ENCODE data around the gene CAPS. TPM values are rescaled to one million over a fixed set of nuclear protein-coding genes. Genes with fewer than 3 reads are reported as not detected.

Gene CAPS
- total RNA-seq, 1 experiment from 2014 or later: 7.2 TPM

GRCh38 chr19:5918463-5919079 is 4.5 kb downstream of the CAPS start:
- Mint-ChIP-seq H3K9me3 (ENCODE audit: unreplicated experiment) (no peaks in the 10 kb centered on the region), H3K4me1 (ENCODE audit: low read depth, unreplicated experiment) (no peaks in the 10 kb centered on the region), H3K27ac (ENCODE audit: unreplicated experiment) (no peak overlapping the region), H3K36me3 (ENCODE audit: insufficient read depth, unreplicated experiment) (peaks cover 54% of the 10 kb centered on the region), H3K27me3 (ENCODE audit: insufficient read depth, unreplicated experiment) (no peaks in the 10 kb centered on the region), H3K4me3 (ENCODE audit: unreplicated experiment) (no peak overlapping the region)
- H3K4me3 ChIP-seq (ENCODE audit: low read depth, low read length): no peak overlapping the region
- TF ChIP-seq, protein P1, sequence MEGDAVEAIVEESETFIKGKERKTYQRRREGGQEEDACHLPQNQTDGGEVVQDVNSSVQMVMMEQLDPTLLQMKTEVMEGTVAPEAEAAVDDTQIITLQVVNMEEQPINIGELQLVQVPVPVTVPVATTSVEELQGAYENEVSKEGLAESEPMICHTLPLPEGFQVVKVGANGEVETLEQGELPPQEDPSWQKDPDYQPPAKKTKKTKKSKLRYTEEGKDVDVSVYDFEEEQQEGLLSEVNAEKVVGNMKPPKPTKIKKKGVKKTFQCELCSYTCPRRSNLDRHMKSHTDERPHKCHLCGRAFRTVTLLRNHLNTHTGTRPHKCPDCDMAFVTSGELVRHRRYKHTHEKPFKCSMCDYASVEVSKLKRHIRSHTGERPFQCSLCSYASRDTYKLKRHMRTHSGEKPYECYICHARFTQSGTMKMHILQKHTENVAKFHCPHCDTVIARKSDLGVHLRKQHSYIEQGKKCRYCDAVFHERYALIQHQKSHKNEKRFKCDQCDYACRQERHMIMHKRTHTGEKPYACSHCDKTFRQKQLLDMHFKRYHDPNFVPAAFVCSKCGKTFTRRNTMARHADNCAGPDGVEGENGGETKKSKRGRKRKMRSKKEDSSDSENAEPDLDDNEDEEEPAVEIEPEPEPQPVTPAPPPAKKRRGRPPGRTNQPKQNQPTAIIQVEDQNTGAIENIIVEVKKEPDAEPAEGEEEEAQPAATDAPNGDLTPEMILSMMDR (IDR thresholded peaks at IDR 0.05; ENCODE audit: insufficient read depth in 1 of 2, low read depth in 1 of 2, low read length in 1 of 2, severe bottlenecking in 1 of 2, unreplicated experiment in 1 of 2): no peak
- no peak for DNase-seq
- H3K9me3 ChIP-seq: no peaks in the 10 kb centered on the region
- peaks cover 30% of the 10 kb centered on the region for H3K4me1 ChIP-seq
- no peaks in the 10 kb centered on the region for H3K27me3 ChIP-seq (replicated peaks; ENCODE audit: control insufficient read depth, insufficient read depth, low read length)
- H3K36me3 ChIP-seq (ENCODE audit: control insufficient read depth, insufficient read depth, low read length): no peaks in the 10 kb centered on the region
- intact Hi-C loops (cut with micrococcal nuclease; ENCODE audit: unreplicated experiment): no loop called here
- ChIA-PET POLR2A (no interaction called here), CTCF (no interaction called here)
- BruUV-seq (replicated peaks): no TSS peak

GRCh38 chr19:5921516-5922160 is 7.6 kb downstream of the CAPS start:
- H3K27me3 Mint-ChIP-seq (ENCODE audit: insufficient read depth, unreplicated experiment): no peaks in the 10 kb centered on the region
- TF ChIP-seq, protein P1 (IDR thresholded peaks at IDR 0.05; ENCODE audit: insufficient read depth in 1 of 2, low read depth in 1 of 2, low read length in 1 of 2, severe bottlenecking in 1 of 2, unreplicated experiment in 1 of 2): no peak
- peaks cover 55% of the 10 kb centered on the region for H3K36me3 Mint-ChIP-seq (ENCODE audit: insufficient read depth, unreplicated experiment)

GRCh38 chr19:5922161-5922545 is 8.1 kb downstream of the CAPS start:
- no peaks in the 10 kb centered on the region for H3K27me3 ChIP-seq (replicated peaks; ENCODE audit: control insufficient read depth, insufficient read depth, low read length)
- no peaks in the 10 kb centered on the region for H3K27me3 Mint-ChIP-seq (ENCODE audit: insufficient read depth, unreplicated experiment)
- H3K4me1 Mint-ChIP-seq (ENCODE audit: low read depth, unreplicated experiment): no peaks in the 10 kb centered on the region
- no peak overlapping the region for H3K4me3 ChIP-seq (ENCODE audit: low read depth, low read length)
- ChIA-PET POLR2A (no interaction called here), CTCF (interaction anchor here (0.6 kb wide), 1 partner anchor 1419 kb away, joined by 3 read pairs; no protein-coding TSS in a partner anchor)
- no peaks in the 10 kb centered on the region for H3K9me3 ChIP-seq
- intact Hi-C loops (cut with micrococcal nuclease; ENCODE audit: unreplicated experiment): no loop called here
- H3K36me3 ChIP-seq (ENCODE audit: control insufficient read depth, insufficient read depth, low read length): peaks cover 3% of the 10 kb centered on the region; the same call in 1 of the 2 replicates
- TF ChIP-seq, protein P1 (IDR thresholded peaks at IDR 0.05; ENCODE audit: insufficient read depth in 1 of 2, low read depth in 1 of 2, low read length in 1 of 2, severe bottlenecking in 1 of 2, unreplicated experiment in 1 of 2): no peak
- no peak overlapping the region for H3K27ac Mint-ChIP-seq (ENCODE audit: unreplicated experiment)
- no peaks in the 10 kb centered on the region for H3K4me1 ChIP-seq
- H3K9me3 Mint-ChIP-seq (ENCODE audit: unreplicated experiment): no peaks in the 10 kb centered on the region
- no peak for DNase-seq
- peaks cover 60% of the 10 kb centered on the region for H3K36me3 Mint-ChIP-seq (ENCODE audit: insufficient read depth, unreplicated experiment)
- H3K4me3 Mint-ChIP-seq (ENCODE audit: unreplicated experiment): no peak overlapping the region
- BruUV-seq (replicated peaks): no TSS peak

More at GRCh38 chr19:5921516-5922160, 7.6 kb downstream of the CAPS start:
- Histone ChIP-seq H3K4me1 (peaks cover under 1% of the 10 kb centered on the region), H3K4me3 (ENCODE audit: low read depth, low read length) (no peak overlapping the region), H3K27me3 (replicated peaks; ENCODE audit: control insufficient read depth, insufficient read depth, low read length) (no peaks in the 10 kb centered on the region), H3K9me3 (no peaks in the 10 kb centered on the region), H3K36me3 (ENCODE audit: control insufficient read depth, insufficient read depth, low read length) (peaks cover 3% of the 10 kb centered on the region; the same call in 1 of the 2 replicates)
- DNase-seq: no peak
- no TSS peak for BruUV-seq (replicated peaks)
- no peaks in the 10 kb centered on the region for H3K9me3 Mint-ChIP-seq (ENCODE audit: unreplicated experiment)
- no peaks in the 10 kb centered on the region for H3K4me1 Mint-ChIP-seq (ENCODE audit: low read depth, unreplicated experiment)
- intact Hi-C loops (cut with micrococcal nuclease; ENCODE audit: unreplicated experiment): no loop called here
- CTCF ChIA-PET: no interaction called here
- no peak overlapping the region for H3K27ac Mint-ChIP-seq (ENCODE audit: unreplicated experiment)
- POLR2A ChIA-PET: no interaction called here
- H3K4me3 Mint-ChIP-seq (ENCODE audit: unreplicated experiment): no peak overlapping the region
